Epidermal melanocyte (primary cell): ENCODE results near the gene TAF1C.

Experiments used
- DNase-seq: peaks from one replicate; pipeline ENCODE4 v3.0.0; 2011; ENCODE audit warnings: low spot score; ENCODE audit not compliant: insufficient read length

Gene TAF1C

DNA sequence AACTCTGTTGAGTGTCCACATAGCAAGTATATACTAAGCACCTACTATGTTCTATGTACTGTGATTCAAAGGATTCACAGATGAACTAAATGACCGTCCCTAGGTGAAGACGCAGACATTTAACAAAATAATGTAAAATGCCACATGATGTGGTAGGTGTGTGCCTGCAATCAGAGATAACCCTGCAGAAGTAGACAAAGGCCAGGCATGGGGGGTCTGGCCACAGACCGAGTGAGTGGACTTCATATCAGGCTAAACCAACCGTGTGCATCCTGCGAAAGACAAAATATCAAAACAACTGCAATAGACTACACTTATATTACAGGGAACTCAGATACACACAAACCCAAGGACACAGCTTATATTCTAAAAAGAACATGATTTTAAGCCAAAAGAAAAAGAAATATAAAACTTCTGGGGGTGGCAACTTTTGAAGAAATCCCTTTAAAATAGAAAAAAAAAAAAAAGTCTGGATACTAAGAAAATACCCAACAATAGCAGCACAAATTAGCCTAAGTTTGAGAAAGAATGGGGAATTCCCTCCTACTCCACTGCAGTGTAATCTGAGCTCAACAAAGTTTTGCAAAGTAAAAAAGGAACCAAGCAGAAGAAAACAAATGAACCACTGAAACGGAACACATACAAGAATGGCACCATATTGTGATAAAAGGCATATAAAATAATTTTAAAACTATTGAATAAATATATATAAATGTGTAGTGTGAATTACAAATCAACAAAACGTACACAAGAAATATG lies 54.2 kb downstream of the TAF1C start:
- DNase-seq = no peak

DNA sequence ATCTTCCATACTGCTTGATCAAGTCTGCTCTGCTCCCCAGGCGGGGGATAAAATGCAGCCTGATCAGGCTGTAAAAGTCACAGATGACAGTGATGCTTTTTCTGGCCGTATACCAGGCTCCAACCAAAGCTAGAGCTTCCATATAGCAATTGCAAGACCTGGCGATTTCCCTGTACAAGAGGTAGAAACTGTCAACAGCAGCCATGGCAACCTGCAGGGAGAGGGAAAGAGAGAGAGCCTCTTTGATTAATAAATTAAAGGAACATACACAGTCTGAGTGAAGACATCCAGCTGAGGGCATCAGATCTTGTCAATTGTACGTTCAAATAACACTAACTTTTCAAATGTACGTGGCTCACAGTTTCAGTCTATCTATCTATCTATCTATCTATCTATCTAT lies 55.7 kb downstream of the TAF1C start:
- no peak for DNase-seq
